Panc1 (cell line): ENCODE measurements around the gene H2AZ2. TPM values are rescaled to one million over a fixed set of nuclear protein-coding genes. Genes with fewer than 3 reads are reported as not detected.

Experiments used
- ATAC-seq: fragments of 200-7000 bp; cut with Tn5 transposase; 2 replicates; pipeline ENCODE4 v1.9.1; 2020; ENCODE audit warnings: mild to moderate bottlenecking, moderate library complexity
- BruUV-seq: library from RNA; stranded (reverse); fragments of 400-500 nt; replicated peaks from 2 replicates; lab custom pipeline; 2021; lab: Mats Ljungman, UMichigan
- CTCF ChIA-PET: fragments of 300-600 bp; sonication (Branson Sonifier 250); formaldehyde crosslinking; loops from one replicate; lab custom pipeline; 2022; ENCODE audit warnings: antibody characterized with exemption; lab: Charles Lee
- POLR2A ChIA-PET: fragments of 300-600 bp; sonication (Branson Sonifier 250); formaldehyde crosslinking; loops from one replicate; lab custom pipeline; 2022; ENCODE audit warnings: antibody characterized with exemption; lab: Charles Lee
- DNase-seq: peaks from one replicate; pipeline ENCODE4 v3.0.0-alpha.2; 2010; ENCODE audit warnings: low read depth, low spot score
- H3K27ac ChIP-seq: 2 replicates; pipeline ENCODE4 v1.5.1; 2011; ENCODE audit warnings: mild to moderate bottlenecking, low read length, inconsistent platforms
- H3K27me3 ChIP-seq: fragments of 200-500 bp; sonication (Bioruptor generic); 2 replicates; pipeline ENCODE4 v1.6.0; 2014; ENCODE audit warnings: low read length, inconsistent platforms; ENCODE audit not compliant: control insufficient read depth, insufficient read depth
- H3K36me3 ChIP-seq: fragments of 200-500 bp; sonication (Bioruptor generic); 2 replicates; pipeline ENCODE4 v1.5.1; 2014; ENCODE audit warnings: inconsistent platforms, mild to moderate bottlenecking, low read length, moderate library complexity; ENCODE audit not compliant: control insufficient read depth, insufficient read depth
- H3K4me1 ChIP-seq: 2 replicates; pipeline ENCODE4 v1.5.1; 2011; ENCODE audit warnings: inconsistent platforms, mild to moderate bottlenecking, low read length, moderate library complexity; ENCODE audit not compliant: control insufficient read depth, insufficient read depth
- H3K4me3 ChIP-seq, 2 experiments: 2 replicates each; pipeline ENCODE4 v1.5.1; 2011 to 2012; ENCODE audit warnings: low read depth in 2 of 2, low read length in 2 of 2, mild to moderate bottlenecking in 2 of 2, inconsistent platforms in 1 of 2, moderate library complexity in 1 of 2
- H3K9me3 ChIP-seq: fragments of 200-500 bp; sonication (Bioruptor generic); 2 replicates; pipeline ENCODE4 v1.5.1; 2014; ENCODE audit warnings: low read depth, mild to moderate bottlenecking, inconsistent platforms, low read length, moderate library complexity; ENCODE audit not compliant: control insufficient read depth, insufficient read depth
- POLR2AphosphoS5 ChIP-seq: IDR thresholded peaks from 2 replicates; pipeline ENCODE4 v1.6.1; 2012; ENCODE audit warnings: mild to moderate bottlenecking, low read depth, low read length, moderate library complexity
- SIN3A ChIP-seq: IDR thresholded peaks from 2 replicates; pipeline ENCODE4 v1.6.1; 2012; ENCODE audit warnings: low read depth, mild to moderate bottlenecking, low read length, moderate library complexity, borderline replicate concordance; ENCODE audit not compliant: insufficient read depth
- TCF7L2 ChIP-seq: IDR thresholded peaks from 2 replicates; pipeline ENCODE4 v1.6.1; 2011; ENCODE audit warnings: mild to moderate bottlenecking, low read depth, low read length, inconsistent platforms
- in situ Hi-C: cut with HindIII; loops from 2 replicates; pipeline ENCODE4 v1.10.0; 2016; ENCODE audit warnings: low sequenced_read_pairs, low pct_unique_long_range_greater_than_20kb
- intact Hi-C: fragments of 100-400 bp; cut with micrococcal nuclease; formaldehyde crosslinking; loops from one replicate; pipeline ENCODE4 v1.10.0; 2022; ENCODE audit not compliant: unreplicated experiment
- total RNA-seq: library from RNA; stranded (reverse); gene quantifications from one replicate; pipeline ENCODE4 v1.2.1, GENCODE V29; 2021; ENCODE audit not compliant: unreplicated experiment
- TF ChIP-seq, protein P1 (sequence below): fragments of 450-650 bp; IDR thresholded peaks from 2 replicates; pipeline ENCODE4 v1.5.1; 2017; ENCODE audit warnings: mild to moderate bottlenecking
- TF ChIP-seq, protein P2 (sequence below), 2 experiments: IDR thresholded peaks; 2 replicates each; pipeline ENCODE4 v1.6.1; 2011 to 2012; ENCODE audit warnings: low read depth in 2 of 2, control low read depth in 1 of 2, low read length in 1 of 2, mild to moderate bottlenecking in 1 of 2, moderate library complexity in 1 of 2; ENCODE audit not compliant: insufficient read depth in 1 of 2

H2AZ2 gene
- total RNA-seq, 1 experiment from 2014 or later, result 319 TPM

DNA sequence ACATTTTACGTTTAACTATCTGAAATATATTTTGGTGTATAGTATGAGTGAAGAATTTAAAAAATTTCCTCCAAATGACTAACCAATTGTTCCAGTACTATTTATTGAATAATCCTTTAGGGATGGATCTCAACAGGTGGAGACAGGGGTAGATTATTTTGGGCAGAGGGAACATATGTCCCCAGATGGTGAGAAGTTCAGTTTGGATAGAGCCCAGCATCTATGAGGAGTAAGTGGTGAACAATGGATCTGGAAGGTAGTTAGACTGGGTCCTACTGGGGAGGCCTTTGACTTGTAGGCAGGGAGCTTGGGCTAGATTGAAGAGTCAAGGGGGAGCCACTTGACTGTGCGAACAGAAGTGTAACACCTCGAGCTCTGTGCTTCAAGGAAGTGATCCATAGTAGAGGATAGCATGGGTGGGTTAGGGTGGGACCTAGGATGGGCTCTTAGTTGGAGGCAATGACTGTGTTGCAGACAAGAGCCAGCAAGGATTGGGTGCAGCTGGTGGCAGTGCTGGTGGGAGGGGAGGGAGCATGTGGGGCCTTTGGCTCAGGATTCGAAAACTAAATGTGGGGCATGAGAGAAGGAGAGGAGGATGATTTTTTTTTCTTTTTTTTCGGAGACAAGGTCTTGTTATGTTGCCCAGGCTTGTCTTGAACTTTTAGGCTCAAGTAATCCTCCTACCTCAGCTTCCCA is 41.3 kb upstream of the H2AZ2 start:
- no peak for TF ChIP-seq TCF7L2
- no peak for TF ChIP-seq POLR2AphosphoS5
- TF ChIP-seq, protein P1, sequence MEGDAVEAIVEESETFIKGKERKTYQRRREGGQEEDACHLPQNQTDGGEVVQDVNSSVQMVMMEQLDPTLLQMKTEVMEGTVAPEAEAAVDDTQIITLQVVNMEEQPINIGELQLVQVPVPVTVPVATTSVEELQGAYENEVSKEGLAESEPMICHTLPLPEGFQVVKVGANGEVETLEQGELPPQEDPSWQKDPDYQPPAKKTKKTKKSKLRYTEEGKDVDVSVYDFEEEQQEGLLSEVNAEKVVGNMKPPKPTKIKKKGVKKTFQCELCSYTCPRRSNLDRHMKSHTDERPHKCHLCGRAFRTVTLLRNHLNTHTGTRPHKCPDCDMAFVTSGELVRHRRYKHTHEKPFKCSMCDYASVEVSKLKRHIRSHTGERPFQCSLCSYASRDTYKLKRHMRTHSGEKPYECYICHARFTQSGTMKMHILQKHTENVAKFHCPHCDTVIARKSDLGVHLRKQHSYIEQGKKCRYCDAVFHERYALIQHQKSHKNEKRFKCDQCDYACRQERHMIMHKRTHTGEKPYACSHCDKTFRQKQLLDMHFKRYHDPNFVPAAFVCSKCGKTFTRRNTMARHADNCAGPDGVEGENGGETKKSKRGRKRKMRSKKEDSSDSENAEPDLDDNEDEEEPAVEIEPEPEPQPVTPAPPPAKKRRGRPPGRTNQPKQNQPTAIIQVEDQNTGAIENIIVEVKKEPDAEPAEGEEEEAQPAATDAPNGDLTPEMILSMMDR, result no peak
- TF ChIP-seq SIN3A, result no peak
- TF ChIP-seq, protein P2, sequence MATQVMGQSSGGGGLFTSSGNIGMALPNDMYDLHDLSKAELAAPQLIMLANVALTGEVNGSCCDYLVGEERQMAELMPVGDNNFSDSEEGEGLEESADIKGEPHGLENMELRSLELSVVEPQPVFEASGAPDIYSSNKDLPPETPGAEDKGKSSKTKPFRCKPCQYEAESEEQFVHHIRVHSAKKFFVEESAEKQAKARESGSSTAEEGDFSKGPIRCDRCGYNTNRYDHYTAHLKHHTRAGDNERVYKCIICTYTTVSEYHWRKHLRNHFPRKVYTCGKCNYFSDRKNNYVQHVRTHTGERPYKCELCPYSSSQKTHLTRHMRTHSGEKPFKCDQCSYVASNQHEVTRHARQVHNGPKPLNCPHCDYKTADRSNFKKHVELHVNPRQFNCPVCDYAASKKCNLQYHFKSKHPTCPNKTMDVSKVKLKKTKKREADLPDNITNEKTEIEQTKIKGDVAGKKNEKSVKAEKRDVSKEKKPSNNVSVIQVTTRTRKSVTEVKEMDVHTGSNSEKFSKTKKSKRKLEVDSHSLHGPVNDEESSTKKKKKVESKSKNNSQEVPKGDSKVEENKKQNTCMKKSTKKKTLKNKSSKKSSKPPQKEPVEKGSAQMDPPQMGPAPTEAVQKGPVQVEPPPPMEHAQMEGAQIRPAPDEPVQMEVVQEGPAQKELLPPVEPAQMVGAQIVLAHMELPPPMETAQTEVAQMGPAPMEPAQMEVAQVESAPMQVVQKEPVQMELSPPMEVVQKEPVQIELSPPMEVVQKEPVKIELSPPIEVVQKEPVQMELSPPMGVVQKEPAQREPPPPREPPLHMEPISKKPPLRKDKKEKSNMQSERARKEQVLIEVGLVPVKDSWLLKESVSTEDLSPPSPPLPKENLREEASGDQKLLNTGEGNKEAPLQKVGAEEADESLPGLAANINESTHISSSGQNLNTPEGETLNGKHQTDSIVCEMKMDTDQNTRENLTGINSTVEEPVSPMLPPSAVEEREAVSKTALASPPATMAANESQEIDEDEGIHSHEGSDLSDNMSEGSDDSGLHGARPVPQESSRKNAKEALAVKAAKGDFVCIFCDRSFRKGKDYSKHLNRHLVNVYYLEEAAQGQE (IDR thresholded peaks at IDR 0.05; ENCODE audit: insufficient read depth in 1 of 2, low read depth in 2 of 2, low read length in 1 of 2), result no peak
- intact Hi-C loops (no loop called here), in situ Hi-C loops (no loop called here)
- no peak overlapping the region for H3K4me3 ChIP-seq
- BruUV-seq, result no TSS peak
- CTCF ChIA-PET, result interaction anchor here (0.6 kb wide), 1 partner anchor 30 kb away, joined by 3 read pairs; no protein-coding TSS in a partner anchor
- no peak overlapping the region for H3K27ac ChIP-seq
- H3K27me3 ChIP-seq, result no peaks in the 10 kb centered on the region
- POLR2A ChIA-PET, result interaction anchor here (0.5 kb wide), 1 partner anchor 61 kb away, joined by 4 read pairs; no protein-coding TSS in a partner anchor
- ATAC-seq (no peak), DNase-seq (no peak)
- H3K4me1 ChIP-seq, result 0 out of 2 replicates have a peak, but pooled peaks cover 4% of the 10 kb centered on the region
- no peaks in the 10 kb centered on the region for H3K9me3 ChIP-seq
- H3K36me3 ChIP-seq, result peaks cover 2% of the 10 kb centered on the region; the same call in 1 of the 2 replicates

DNA sequence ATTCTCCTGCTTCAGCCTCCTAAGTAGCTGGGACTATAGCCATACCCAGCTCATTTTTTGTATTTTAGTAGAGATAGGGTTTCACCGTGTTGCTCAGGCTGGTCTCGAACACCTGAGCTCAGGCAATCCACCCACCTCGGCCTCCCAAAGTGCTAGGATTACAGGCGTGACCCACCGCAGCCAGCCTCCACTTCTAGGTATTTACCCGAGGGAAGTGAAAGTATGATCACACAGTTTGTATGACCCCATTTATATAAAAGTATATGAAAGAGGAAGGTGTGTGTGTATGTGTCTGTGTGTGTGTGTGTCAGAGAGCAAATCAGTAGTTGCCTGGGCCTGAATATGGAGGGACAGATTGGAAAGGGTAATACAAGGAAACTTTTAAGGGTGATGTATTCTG is 39.4 kb upstream of the H2AZ2 start:
- Histone ChIP-seq H3K4me1 (peaks cover 22% of the 10 kb centered on the region), H3K4me3 (no peak overlapping the region), H3K27ac (no peak overlapping the region), H3K27me3 (no peaks in the 10 kb centered on the region), H3K36me3 (peaks cover 6% of the 10 kb centered on the region), H3K9me3 (no peaks in the 10 kb centered on the region)
- POLR2A ChIA-PET, result no interaction called here
- CTCF ChIA-PET, result no interaction called here
- DNase-seq (no peak), ATAC-seq (no peak)
- in situ Hi-C loops (no loop called here), intact Hi-C loops (no loop called here)
- TF ChIP-seq TCF7L2 (no peak), POLR2AphosphoS5 (no peak), SIN3A (no peak)
- TF ChIP-seq, protein P2 (IDR thresholded peaks at IDR 0.05; ENCODE audit: insufficient read depth in 1 of 2, low read depth in 2 of 2, low read length in 1 of 2), result no peak
- TF ChIP-seq, protein P1, result no peak
- no TSS peak for BruUV-seq
